Stimulated activated CD4-positive, alpha-beta T cell treated with anti-CD3 and anti-CD28 coated beads, TNF-alpha, amount 100 ng/mL, for 4 hours (primary cell): Measurements from ENCODE around the gene ACTG2.

Experiments used
- DNase-seq, 3 experiments: peaks; one replicate each; pipeline ENCODE4 v3.0.0-alpha.2; 2020; ENCODE audit warnings: low read depth in 3 of 3

ACTG2 gene

GRCh38 chr2:73913414-73914054 is 20.7 kb downstream of the ACTG2 start:
- DNase-seq: no peak

DNA sequence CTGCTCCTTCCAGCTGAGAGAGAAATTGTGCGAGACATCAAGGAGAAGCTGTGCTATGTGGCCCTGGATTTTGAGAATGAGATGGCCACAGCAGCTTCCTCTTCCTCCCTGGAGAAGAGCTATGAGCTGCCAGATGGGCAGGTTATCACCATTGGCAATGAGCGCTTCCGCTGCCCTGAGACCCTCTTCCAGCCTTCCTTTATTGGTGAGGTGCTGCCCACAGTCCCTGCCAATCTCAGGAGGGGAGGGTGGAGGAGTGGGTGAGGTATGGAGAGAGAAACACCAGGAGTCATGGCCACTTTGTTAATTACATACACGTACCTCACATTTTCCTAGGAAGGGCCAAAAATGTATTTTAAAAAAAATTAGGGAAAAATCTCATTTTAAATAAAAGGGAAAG is 21.9 kb downstream of the ACTG2 start:
- no peak for DNase-seq

DNA sequence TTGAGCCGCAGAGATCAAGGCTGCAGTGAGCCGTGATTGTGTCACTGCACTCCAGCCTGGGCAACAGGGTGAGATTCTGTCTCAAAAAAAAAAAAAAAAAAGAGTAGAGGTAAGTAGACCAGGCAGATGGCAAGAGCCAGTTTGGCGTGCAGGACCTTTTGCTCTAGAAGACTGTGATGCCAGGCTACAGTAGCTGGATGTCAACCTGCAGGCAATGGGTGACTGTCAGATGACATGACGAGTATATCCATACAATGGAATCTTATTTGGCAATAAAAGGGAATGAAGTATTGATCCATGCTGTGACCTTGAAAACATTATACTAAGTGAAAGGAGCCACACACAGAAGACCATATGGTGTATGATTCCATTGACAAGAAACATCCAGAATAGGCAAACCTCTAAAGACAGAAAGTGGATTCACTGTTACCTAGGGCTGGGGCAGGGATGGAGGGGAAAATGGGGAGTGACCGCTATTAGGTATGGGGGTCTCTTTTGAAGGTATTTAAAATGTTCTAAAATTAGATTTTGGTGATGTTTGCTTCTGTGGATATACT is 22.7 kb downstream of the ACTG2 start:
- no peak for DNase-seq

DNA sequence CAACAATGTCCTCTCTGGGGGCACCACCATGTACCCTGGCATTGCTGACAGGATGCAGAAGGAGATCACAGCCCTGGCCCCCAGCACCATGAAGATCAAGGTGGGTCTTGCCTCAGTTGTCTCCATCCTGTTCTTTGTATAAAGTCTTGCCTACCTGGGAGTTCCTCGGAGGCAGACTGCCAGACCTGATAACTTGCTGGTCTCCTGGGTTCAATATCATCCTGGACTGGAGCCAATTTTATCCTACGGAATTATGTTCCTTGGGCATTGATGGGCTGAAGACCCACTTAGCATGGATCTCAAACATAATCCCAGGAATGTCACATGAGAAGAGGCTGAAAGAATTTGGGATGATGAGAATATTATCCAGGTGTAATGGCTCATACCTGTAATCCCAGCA is 23.9 kb downstream of the ACTG2 start:
- DNase-seq: no peak

- no peak for DNase-seq
These were observed 24.5 kb downstream of the ACTG2 start for GRCh38 chr2:73917296-73917695.

GRCh38 chr2:73917696-73918207 is 24.9 kb downstream of the ACTG2 start:
- DNase-seq: no peak

DNA sequence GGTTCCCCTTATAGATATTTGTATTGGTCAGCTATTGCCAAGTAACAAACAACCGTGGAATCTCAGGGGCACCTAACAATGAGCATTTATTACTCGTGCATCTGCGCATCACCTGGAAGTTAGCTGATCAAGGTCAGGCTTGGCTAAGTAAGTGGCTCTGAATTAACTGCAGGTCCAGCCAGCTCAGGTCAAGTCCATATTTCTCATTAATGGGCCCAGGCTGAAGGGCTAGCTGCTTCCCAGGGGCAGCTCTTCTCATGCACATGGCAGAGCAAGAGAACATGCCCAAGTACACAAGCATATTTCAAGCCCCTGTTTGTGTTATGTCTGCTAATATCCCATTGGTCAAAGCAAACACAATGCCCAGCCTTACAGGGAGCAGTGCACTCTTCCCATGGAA is 26.0 kb downstream of the ACTG2 start:
- DNase-seq: no peak

DNA sequence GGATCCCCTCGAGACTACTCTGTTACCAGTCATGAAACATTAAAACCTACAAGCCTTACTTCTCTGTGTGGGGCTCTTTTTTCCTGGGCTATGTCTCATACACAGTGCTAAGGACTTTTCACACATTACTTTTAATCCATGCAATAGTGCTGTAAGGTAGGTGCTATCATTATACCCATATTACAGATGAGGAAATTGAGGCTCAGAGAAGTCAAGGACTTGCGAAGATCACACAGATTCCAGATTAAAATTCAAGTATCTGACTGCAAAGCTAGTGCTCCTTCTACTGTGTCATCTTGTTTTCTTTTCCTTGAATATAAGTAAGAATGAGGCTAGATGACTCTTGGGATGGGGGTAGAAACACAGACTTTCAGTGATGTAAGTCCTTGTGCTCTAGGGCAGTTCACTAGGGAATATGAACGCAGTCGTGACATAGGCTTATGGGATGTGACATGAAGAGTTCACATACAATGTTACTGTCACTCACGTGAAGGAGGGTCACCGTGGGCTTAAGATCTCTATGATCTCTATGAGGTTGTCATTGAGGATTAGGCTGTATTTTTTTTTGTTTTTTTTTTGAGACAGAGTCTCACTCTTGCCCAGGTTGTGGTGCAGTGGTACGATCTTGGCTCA is 26.9 kb downstream of the ACTG2 start:
- no peak for DNase-seq

DNA sequence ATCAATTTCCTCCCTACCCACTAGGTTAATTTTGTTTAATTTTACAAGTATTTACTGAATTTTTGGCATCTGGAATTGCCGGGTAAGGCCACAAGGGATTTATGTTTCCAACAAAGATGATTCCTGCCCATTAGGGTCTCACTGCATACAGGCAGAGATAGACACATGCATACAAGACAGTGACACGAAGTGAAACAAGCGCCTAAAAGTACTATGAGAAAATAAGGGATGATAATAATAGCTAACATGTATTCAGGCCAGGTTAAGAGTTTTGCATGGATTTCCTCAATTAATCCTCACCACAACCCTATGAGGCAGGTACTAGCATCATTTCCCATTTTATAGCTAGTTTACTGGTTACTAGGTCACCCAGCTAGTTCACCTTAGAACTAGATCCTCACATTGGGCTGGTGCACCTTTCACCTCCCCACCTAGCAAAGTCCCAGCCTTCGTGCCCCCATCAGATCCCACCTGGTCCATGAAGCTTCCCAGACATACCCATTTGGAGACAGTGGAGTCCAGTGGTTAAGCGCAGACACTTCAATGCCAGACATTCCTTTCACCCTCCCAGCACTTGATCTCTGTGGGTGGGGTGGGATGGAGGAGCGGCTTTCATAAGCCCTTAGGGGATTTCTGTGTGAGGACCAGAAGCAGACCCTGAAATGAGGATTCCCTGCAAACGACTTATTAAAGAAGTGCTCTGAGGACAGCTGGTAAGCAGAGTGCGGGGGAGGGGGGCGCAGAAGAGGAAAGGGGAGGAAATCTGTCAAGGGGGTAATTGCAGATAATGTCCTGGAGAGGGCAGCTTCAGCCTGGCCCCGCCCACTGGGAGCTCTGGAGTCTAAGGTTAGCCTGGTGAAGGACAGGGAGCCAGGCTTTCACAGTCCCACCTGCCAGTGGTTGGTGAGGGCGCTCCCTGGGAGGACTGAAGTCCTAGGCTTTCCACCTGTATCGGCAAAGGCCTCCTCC is 28.1 kb downstream of the ACTG2 start:
- no peak for DNase-seq

DNA sequence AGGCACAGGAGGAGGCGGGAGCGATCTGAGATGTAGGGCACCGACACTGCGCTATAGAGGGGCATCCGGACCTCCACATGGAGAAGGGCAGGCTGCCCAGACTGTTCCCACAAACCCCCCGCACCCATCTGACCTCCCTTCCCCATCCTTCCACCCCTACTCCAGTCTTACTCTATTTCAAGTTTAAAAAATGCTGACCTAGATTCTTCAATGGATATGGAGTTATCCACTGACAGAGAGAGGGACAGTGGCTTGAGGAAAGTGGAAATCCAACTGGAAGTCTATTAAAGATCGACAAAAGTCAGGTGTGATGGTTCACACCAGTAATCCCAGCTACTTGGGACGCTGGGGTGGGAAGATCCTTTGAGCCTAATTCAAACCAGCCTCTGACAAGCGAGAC is 28.8 kb downstream of the ACTG2 start:
- no peak for DNase-seq

DNA sequence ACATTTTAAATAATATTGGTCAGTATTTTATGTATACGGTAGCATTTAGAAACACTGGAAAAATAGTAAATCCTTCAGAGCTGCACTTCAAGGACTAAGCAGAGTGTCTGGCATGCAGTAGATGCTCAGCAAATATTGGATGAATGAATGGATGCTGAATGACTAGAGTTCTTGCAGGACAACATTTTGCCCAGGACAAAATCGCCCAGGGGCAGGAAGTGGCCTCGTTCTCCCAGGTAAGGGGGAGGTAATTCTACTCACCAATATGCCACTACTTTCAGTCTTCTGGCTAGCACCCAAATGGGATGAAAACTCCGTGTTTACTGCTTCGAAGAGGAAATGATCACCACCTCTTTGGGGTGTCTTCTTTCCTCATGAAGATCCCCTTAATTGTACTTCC is 29.9 kb downstream of the ACTG2 start:
- DNase-seq: no peak

- DNase-seq: no peak
These were observed 32.4 kb downstream of the ACTG2 start for GRCh38 chr2:73925033-73925704.

DNA sequence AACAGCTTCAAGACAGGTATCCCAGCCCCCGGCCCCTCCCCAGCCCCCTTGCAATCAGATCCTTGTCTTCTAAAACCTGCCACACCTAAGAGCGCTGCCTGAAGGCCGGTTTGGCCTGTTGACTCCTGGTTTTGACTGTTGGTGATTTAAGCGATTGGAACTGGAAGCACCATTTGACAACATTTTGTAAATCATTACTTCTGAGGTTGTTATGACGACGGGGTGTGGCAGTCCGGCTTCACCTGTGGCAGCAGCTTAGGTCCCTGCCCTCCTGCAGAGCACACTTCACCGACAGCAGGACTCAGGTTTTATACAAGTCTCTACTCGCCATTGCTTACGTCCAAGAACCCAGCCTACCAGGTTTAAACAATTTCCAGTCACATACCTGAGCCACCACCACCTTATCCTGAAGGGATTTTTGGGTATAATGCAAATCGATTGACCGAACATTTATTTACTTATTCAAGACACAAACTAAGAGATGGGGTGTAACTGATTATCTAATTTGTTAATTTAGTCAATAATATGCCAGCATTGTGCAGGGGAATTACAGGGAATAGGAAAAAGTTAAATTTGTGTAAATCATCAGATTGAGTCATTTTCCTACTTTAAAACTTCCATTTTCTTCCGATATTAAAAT is 33.2 kb downstream of the ACTG2 start:
- no peak for DNase-seq

DNA sequence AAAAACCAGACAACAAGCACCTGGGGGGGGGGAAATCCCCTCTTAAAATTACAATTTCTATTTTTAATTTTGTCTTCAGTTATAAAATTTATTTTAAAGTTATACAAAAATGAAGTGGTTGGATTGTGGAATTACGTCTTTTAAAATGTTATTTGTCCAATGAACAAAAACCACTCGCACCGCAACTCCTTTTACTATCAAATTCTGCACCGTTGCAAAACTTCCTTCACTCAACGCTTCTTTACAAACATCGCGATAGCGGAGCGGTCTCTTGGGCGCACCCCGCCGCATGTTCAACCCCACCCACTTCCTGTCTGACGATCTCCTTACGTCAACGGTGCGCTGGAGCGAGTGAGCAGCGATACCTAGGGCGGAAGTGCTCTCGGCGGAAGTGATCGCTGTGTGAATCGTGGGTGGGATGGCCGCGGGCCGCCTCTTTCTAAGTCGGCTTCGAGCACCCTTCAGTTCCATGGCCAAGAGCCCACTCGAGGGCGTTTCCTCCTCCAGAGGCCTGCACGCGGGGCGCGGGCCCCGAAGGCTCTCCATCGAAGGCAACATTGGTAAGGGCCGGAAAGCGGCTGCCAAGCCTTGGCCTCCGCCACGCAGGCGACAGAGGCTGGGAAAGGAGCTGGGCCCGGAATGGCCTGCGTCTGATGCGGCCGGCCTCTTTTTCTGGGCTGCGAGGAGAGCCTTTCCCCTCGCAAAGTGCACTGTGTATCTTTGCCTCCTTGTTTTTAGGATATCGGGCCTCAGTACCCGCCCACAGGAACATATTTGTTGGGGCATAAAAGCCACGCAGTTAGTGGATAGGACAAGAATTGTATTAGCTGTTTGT is 33.9 kb downstream of the ACTG2 start, which contains the start of gene DGUOK:
Gene DGUOK, plus strand, starts transcription at position 388 of the 835 bp plus-strand sequence. Its CDS starts 31 bp downstream, at position 419.
- DNase-seq: peak; percentile 74 to 94 (median 94)

GRCh38 chr2:73927344-73927743 is 34.5 kb downstream of the ACTG2 start:
- no peak for DNase-seq

- no peak for DNase-seq
These were observed 36.1 kb downstream of the ACTG2 start for GRCh38 chr2:73928963-73929347.

- no peak for DNase-seq
These were observed 37.6 kb downstream of the ACTG2 start for GRCh38 chr2:73930386-73930785.

- peak in 2 of 3 experiments; percentile 20 to 27 for DNase-seq
These were observed 39.0 kb downstream of the ACTG2 start for GRCh38 chr2:73931531-73932500.

- DNase-seq: no peak
These were observed 40.4 kb downstream of the ACTG2 start for GRCh38 chr2:73933194-73933593.
